SH-SY5Y (cell line): ENCODE measurements around the gene OTOS.

Experiments
- GATA2 ChIP-seq: IDR thresholded peaks from 2 replicates; pipeline ENCODE4 v1.6.1; 2011; ENCODE audit warnings: mild to moderate bottlenecking, low read depth, low read length
- GATA3 ChIP-seq: IDR thresholded peaks from 2 replicates; pipeline ENCODE4 v1.6.1; 2011; ENCODE audit warnings: low read depth, mild to moderate bottlenecking, low read length, moderate library complexity

GRCh38 chr2:240142256-240142775, 1.9 kb upstream of the OTOS start:
- TF ChIP-seq GATA2 (no peak), GATA3 (no peak)
